Left kidney (tissue), 8 donors: Measurements from ENCODE around the gene TEAD2. TPM values are rescaled to one million over a fixed set of nuclear protein-coding genes. Genes with fewer than 3 reads are reported as not detected.
A peak's percentile ranks its signal among the peaks of the same experiment; 100 is the strongest.

Source experiments
- DNase-seq: peaks from one replicate; pipeline ENCODE4 v3.0.0-alpha.2; 2013
- long read RNA-seq, 8 donors: transcript quantifications; one replicate each; lab custom pipeline, GENCODE V29; 2026
- polyA plus RNA-seq: library from polyadenylated mRNA; unstranded; fragments of 120-200 nt; gene quantifications from one replicate; pipeline ENCODE4 v1.2.1, GENCODE V29; 2013; ENCODE audit not compliant: insufficient read length

The TEAD2 gene
- polyA plus RNA-seq, result 92.8 TPM
- long read RNA-seq, donor 1, partial matches to known transcripts, result 94 of 102 reads
- long read RNA-seq, donor 1, other reads (novel, unspliced or antisense), result 0 of 102 reads
- long read RNA-seq, donor 2, partial matches to known transcripts, result 49 of 59 reads
- long read RNA-seq, donor 2, other reads (novel, unspliced or antisense), result 0 of 59 reads
- long read RNA-seq, donor 3, partial matches to known transcripts, result 34 of 38 reads
- long read RNA-seq, donor 3, other reads (novel, unspliced or antisense), result 0 of 38 reads
- long read RNA-seq, donor 4, result 0 reads
- long read RNA-seq, donor 5, transcript TEAD2-201 (12 exons, 2,164 nt), result major isoform, 9 of 74 reads
- long read RNA-seq, donor 5, partial matches to known transcripts, result 63 of 74 reads
- long read RNA-seq, donor 5, other reads (novel, unspliced or antisense), result 0 of 74 reads
- long read RNA-seq, donor 6, partial matches to known transcripts, result 78 of 87 reads
- long read RNA-seq, donor 6, other reads (novel, unspliced or antisense), result 0 of 87 reads
- long read RNA-seq, donor 7, transcript TEAD2-202 (11 exons, 2,440 nt), result major isoform, 5 of 9,240 reads
- long read RNA-seq, donor 7, partial matches to known transcripts, result 9,128 of 9,240 reads
- long read RNA-seq, donor 7, other reads (novel, unspliced or antisense), result 104 of 9,240 reads
- long read RNA-seq, donor 8, partial matches to known transcripts, result 17 of 18 reads
- long read RNA-seq, donor 8, other reads (novel, unspliced or antisense), result 0 of 18 reads

- DNase-seq, result peak; percentile 78
Measured at GRCh38 chr19:49362048-49362928, at the start of gene TEAD2. Gene TEAD2, minus strand, starts transcription at chr19:49362416. Its CDS starts 2,341 bp downstream, at chr19:49360075.

- DNase-seq, result no peak
Measured at GRCh38 chr19:49411681-49412326, 49.6 kb upstream of the TEAD2 start.

GRCh38 chr19:49409441-49410029 lies 47.3 kb upstream of the TEAD2 start:
- no peak for DNase-seq

GRCh38 chr19:49408816-49409440 lies 46.7 kb upstream of the TEAD2 start:
- no peak for DNase-seq

- DNase-seq, result no peak
Measured at GRCh38 chr19:49407482-49408015, 45.3 kb upstream of the TEAD2 start.

GRCh38 chr19:49407079-49407478 lies 44.9 kb upstream of the TEAD2 start:
- DNase-seq, result no peak

GRCh38 chr19:49403404-49404187 lies 41.4 kb upstream of the TEAD2 start:
- peak; percentile 35 for DNase-seq

GRCh38 chr19:49400029-49400428 lies 37.8 kb upstream of the TEAD2 start:
- no peak for DNase-seq

- no peak for DNase-seq
Measured at GRCh38 chr19:49398931-49399330, 36.7 kb upstream of the TEAD2 start.

GRCh38 chr19:49398001-49398615 lies 35.9 kb upstream of the TEAD2 start:
- no peak for DNase-seq

GRCh38 chr19:49396738-49397505 lies 34.7 kb upstream of the TEAD2 start:
- DNase-seq, result no peak

GRCh38 chr19:49395581-49396407 lies 33.6 kb upstream of the TEAD2 start:
- DNase-seq, result no peak

GRCh38 chr19:49393881-49394280 lies 31.7 kb upstream of the TEAD2 start:
- no peak for DNase-seq

GRCh38 chr19:49391581-49392399 lies 29.6 kb upstream of the TEAD2 start:
- peak; percentile 77 for DNase-seq

- DNase-seq, result no peak
Measured at GRCh38 chr19:49390929-49391359, 28.7 kb upstream of the TEAD2 start.

GRCh38 chr19:49390131-49390928 lies 28.1 kb upstream of the TEAD2 start:
- no peak for DNase-seq
